GM19328 (cell line): Measurements from ENCODE around the gene AFF1.
"Not testable (repeated sequence)": the region's sequence is repeated elsewhere in the genome, so short reads cannot be mapped to it uniquely, and the experiment has no call there.

Experiments used
- ATAC-seq: cut with Tn5 transposase; IDR thresholded peaks from one replicate; pipeline ENCODE4 v1.9.1; 2021; ENCODE audit warnings: mild to moderate bottlenecking, moderate library complexity; ENCODE audit not compliant: unreplicated experiment

The AFF1 gene

DNA sequence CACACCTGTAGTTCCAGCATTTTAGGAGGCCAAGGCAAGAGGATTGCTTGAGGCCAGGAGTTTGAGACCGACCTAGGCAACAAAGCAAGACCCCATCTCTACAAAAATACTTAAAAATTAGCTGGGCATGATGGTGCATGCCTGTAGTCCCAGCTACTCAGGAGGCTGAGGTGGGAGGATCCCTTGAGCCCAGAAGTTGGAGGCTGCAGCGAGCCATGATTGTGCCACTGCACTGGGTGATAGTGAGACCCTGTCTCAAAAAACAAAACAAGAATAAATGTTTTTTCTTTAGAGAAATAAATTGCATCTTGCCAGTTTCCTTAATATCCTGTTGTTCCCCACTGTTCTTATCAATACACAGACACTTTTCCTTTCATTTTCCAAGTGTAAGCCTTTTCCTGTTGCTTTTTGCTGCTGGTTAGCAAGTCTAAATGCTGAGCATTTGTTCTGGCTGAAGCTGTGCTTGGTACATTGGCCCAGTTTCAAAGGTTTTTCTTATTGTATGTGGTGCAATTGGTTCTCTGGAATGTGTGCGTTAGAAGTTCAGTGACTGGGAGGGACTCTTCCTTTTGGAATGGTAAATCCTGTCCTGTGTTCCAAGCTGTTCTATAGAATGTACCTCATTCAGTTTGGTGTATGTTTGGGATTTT lies 98.2 kb downstream of the AFF1 start:
- no peak for ATAC-seq

DNA sequence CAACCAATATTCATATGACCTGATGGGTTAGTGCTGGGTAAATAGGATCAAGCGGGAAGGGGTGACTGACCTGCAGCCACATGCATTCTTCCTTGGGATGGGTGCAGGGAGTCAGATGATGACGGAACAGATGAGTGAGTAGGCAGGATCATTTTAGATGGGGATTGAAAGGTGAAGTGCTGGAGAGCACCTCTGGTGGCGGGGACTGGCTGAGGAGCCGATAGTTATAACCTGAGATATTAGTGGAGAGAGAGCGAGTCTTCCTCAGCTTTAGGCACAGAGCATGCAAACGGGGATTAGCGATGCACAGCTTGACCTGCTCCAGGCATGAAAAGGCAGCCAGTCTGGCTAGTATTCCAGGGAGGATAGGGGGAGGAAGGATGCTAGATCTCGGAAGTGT lies 99.1 kb downstream of the AFF1 start:
- ATAC-seq, result no peak

DNA sequence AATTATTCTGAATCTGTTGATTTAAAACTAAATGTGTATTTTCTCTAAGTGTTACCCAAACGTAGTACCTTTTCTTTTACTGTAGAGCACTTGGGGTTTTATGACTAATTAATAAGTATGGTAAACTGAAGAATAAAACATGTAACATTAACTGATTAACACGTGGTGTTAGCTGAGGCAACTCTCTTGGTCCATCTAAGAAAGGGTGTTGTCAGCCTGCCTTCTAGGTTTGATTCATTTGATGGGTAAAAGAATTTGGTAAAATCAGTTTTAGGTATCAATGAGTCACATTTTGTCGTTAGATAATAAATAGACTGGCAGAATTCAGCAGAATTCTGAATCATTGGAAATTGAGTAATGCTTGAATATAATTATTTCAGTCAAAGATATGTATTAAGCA lies 99.7 kb downstream of the AFF1 start:
- no peak for ATAC-seq

DNA sequence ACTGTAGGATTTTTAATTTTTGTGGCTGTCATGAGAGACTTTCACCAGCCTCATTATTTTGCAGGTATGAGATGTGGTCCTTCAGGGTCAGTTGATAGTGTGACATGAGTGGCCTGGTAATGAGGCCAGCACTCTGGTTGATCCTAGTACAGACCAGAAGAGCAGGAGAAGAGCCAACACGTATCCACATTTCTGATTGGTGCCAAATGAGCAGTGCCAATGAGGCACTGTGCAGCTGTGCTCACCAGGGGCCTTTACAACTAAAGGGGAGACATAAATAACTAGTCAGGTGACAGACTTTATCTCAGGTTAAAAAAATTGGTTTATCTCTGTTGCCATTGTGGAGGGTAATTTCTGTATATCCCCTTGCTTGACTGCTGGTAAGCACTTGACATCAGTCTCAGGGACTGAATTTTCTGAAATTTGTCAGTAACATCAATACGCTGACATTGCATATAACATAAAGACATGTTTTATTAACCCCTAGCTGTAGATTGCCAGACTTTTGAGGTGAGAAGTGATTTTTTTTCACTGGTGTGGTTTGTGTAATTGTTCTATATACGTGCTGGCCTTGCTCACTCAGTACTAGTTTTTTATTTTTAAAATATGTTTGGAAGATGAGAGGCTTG lies 101.2 kb downstream of the AFF1 start:
- ATAC-seq, result no peak

DNA sequence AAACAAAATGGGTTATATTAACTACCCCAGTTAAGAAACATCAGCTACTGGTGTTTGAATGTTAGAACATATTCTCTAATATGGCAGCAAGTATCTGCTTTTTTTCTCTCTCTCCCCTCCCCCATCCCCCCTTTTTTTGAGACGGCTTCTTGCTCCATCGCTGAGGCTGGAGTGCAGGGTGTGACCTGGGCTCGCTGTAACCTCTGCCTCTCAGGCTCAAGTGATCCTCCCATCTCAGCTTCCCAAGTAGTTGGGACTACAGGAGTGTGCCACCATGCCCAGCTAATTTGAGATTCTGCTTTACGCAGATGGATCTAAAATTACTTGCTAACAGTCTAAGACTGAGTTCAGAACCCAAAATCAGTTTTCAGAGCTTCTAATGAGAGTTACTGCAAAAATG lies 101.9 kb downstream of the AFF1 start:
- no peak for ATAC-seq

DNA sequence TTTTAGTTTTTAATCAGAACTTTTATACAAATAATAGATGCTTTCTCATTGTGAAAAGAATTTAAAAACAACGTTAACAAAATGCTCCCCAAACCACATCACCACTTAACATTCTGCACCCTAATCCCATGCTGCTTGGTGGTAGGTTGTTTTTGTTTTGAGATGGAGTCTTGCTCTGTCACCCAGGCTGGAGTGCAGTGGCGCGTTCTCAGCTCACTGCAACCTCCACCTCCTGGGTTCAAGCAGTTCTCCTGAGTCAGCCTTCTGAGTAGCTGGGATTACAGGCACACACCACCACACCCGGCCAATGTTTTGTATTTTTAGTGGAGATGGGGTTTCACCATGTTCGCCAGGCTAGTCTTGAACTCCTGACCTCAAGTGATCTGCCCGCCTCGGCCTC lies 102.4 kb downstream of the AFF1 start:
- not testable (repeated sequence) for ATAC-seq

DNA sequence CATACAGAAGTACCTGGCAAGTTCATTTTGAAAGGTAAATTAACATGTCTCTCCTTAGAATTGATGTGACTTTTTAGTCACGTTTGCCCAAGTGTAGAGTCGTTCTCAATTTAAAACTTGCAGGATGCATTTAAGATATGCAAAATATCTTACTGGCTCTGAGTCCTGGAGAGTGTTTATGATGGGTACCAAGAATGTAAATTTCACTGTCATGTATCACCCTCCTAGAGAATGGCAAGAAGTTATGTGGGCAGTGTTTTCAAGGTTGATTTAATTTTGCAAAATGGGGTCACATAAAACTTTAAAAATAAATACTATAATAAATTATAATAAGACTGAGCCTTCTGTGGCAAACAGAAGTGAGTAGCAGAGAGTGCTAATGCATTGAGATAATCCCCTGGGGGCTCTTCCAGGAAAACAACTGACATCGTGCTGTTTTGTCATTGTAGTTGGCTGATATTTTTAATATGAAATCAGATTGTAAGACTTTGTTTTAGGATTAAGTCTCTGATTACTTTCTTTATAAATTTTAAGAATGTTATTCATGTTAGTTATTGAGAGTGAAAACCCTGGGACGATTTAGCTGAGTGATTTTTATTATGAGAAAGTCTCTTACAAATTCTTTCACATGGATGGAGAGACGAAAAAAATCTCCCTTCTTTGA lies 103.0 kb downstream of the AFF1 start:
- ATAC-seq, result no peak

DNA sequence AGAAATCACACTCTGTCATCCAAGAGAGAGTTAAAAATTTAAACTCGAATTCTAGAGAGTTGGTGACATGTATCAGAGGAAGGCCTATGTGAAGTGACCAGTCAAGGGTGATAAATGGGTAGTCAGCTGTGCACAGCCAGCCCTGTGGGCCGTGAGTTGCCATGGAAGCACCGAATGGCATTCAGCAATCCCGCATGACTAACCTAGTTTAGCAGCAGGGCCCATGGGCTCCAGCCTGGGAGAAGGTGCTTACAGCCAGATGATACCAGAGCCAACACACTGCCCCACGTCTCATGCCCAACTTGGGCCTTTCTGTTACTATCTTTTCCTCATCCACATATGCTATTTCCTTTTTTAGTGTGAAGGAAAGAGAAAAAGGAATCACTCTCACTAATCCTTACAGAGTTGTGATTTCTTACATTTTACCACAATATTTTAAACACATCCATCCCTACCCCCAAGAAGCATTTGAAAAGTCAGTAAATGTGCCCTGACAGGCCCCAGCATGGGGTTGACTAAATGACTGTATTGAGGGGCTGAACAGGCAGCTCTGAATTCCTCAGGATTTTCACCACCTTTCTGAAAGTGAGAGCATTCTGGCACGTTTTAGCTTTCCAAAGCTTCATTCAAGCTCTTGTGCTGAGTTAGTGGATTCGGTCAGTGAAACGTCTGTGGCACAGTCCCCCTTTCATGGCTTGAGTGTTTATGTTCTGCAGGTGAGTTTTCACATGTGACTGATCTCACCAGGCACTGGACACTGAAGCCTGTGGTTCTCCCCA lies 104.2 kb downstream of the AFF1 start:
- no peak for ATAC-seq

DNA sequence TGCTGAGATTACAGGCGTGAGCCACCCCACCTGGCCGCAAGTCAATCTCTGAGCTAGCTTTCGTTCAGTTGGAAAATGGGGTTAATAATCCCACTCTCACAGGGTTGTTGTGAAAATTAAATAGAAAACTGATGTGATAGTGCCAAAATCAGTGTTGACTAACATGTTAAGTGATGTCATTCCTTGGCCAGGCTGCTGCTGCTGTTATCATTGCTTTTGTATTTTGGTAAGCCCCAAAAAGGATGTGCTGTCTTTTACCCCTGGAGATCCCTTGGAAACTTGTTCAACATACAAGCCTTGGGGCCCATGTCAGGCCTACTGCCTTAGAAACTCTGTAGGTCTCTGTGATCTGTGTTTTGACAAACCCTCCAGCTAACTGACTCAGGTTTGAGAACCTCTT lies 106.3 kb downstream of the AFF1 start:
- no peak for ATAC-seq

DNA sequence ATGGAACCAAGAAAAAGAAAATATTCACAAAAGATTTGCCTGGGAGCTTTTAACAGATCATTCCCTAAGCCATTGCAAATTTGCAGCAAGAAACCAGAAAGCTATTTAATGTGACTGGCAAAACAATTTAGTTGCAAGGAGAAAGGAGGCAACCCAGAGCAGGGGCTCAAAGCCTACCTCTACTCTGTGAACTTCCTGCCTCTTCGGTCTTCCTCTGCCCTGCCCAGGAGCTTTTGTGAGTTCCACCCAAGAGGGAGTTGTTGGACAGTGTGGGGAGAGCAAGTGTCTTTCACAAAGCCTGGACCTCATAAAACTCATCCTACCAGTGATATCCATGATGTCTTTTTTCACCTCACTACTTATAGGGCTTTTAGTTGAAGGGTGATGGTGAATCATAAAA lies 107.4 kb downstream of the AFF1 start:
- ATAC-seq, result no peak

DNA sequence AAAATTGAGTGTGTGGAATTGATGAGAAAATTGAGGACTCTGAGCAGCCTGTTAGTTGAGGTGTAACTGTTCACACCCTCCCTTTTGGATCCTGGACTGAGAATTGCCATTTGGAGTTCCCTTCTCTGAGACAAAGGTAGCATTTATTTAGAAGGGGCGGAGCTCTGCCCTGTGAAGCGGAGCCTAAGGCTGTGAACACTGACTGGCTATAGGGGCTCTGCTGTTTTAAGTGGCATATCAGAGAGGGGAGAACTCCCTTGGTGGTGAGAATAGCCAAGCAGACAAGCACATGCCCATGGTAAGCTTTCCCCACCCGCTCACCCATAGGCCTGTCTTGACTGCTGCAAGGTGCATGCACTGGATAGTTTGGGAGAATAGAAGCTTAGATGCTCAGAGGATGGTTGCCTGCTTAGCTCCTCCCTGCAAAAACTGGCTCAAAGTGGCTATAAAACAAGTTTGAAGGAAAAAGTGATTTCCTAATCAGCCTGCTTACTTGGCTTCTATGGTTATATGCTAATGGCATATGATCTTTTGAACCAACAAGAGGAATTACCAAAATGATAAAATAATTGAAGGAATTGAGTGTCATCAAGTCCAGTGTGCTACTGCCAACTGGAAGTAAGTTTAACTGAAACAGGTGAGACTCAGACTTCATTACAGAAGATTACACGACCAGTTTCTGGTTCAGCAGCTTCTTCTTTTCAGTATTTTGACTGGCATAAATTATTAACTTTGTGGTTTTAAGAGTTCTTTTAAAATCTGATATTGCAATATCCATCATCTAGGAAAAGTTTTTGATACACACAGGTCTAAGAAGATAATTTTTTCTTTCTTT lies 108.4 kb downstream of the AFF1 start:
- ATAC-seq, result no peak

DNA sequence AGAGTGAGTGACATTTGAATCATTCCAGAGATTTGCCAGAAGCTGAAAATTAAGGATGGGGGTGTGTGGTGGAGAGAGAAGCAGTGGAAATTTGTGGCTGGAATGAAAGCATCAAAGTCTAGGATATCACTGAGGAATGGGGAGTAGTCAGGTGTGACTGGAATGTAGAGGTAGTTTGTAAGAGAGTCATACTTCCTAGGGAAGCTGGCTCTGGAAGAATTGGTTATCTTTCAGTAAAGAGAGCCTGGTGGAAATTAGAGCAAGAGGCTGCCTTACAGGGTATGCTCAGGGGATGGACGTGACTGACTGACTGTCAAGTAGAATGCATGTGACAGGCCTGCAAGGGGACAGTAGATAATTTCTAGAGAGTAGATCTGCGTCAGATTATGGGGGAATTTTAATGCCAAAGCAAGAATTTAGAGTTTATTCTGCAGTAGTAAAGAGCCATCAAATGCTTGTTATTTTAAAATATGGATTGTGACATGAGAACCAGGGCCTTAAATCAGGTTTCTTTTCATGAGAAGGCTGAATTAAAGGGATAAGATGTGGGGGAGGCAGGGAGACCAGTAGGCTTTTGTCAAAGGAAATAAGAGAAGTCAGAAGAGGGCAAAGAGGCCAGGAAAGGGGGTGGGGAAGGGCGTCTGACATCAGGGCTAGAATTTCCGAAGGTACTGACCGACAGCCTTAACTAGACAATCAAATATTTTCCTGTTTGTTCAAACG lies 109.9 kb downstream of the AFF1 start:
- ATAC-seq, result no peak

DNA sequence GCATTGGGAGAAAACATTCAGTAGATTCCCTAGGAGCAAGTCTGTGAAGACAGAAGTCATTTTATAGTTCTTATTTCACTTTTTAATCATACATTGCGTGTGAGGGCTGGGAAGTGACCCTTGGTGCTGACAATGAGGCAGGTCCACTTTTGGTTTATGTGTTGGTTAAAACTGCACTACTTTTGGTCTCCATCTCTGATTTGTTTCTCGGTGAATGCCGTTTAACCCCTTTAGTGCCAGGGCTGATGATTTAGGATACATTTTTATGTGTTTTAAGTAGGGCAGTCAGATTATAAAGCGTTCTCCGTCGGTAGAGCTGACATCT lies 110.4 kb downstream of the AFF1 start:
- ATAC-seq, result no peak

DNA sequence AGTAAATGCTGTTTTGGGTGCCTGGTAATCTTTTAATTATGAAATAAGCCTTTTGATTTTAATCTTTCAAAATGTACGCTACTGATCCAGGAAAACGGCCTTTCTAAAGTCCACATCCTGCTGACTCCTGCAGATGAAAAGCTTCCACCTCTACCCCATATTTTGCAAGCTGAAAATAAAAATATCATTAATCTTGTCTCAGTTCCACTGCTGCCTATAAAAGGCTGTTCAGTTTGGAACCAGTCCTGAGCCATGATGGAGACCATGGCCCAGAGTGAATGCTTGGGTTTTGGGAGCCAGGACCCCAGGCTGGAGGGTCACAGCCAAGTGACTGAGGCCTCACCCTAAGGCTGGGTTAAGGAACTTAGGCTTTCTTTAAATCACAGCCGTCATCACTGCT lies 110.8 kb downstream of the AFF1 start:
- ATAC-seq, result no peak

DNA sequence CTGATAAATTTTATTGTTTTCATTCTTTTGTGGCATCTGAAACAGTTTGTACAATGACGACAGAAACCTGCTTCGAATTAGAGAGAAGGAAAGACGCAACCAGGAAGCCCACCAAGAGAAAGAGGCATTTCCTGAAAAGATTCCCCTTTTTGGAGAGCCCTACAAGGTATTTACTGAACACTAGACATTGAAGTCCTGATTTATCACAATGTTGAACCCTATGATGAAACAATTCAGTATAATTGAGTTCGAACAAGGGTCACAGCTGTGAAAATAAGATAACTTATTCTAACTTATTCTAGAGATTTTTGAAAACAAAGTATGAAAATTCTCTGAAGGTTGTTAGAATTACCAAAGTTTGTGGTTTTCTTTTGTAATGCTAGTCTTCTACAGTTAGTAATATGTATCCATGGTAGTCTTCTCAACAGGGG lies 111.3 kb downstream of the AFF1 start:
- ATAC-seq, result no peak

DNA sequence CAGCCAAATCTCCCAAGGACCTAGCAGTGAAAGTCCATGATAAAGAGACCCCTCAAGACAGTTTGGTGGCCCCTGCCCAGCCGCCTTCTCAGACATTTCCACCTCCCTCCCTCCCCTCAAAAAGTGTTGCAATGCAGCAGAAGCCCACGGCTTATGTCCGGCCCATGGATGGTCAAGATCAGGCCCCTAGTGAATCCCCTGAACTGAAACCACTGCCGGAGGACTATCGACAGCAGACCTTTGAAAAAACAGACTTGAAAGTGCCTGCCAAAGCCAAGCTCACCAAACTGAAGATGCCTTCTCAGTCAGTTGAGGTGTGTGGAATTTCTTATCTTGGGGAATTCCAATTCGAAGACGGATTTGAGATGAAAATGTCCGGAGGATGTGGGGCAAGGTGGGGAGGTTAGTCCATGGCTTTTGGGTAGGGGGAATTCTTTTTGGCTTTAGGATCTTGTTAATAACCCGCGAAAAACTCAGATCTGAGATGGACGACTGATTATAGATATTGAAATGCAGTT lies 112.5 kb downstream of the AFF1 start:
- no peak for ATAC-seq

DNA sequence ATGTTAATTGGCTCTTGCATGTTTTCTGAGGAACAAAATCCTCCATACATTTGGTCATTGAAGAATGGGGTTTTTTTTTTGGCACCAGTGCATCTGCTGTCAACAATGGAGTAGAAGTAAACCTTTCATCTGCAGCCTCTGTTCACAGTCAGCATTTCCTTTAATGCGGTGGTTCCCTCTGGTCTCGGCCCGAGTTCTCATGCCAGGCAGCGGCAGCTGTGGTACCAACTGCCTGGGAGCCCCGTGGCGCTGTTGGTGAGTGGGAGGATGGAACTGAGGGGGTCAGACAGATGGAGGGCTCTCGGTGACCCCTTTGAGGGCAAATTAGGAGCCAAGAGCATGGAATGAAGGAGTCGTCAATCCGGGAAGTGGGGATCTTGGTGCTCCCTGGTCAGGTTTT lies 114.7 kb downstream of the AFF1 start:
- ATAC-seq, result no peak

DNA sequence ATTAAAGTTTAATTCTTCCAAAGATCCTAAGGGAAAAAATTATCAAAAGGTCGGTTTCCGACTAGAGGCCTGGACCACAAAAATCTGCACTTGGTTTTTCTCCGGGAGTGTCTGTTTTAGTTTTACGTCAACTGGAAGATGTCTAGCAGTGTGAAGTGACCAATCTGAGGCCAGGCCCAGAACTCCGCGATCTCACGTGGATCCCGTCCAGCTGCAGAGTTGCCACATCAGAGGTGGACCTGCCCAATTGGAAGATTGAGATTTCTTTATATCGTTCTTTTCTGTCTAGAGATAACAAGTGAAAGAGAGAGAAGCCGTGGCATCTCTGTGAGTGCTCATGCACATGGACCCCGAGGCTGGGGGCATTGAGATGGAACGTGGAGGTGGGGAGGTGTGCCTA lies 115.8 kb downstream of the AFF1 start:
- no peak for ATAC-seq

DNA sequence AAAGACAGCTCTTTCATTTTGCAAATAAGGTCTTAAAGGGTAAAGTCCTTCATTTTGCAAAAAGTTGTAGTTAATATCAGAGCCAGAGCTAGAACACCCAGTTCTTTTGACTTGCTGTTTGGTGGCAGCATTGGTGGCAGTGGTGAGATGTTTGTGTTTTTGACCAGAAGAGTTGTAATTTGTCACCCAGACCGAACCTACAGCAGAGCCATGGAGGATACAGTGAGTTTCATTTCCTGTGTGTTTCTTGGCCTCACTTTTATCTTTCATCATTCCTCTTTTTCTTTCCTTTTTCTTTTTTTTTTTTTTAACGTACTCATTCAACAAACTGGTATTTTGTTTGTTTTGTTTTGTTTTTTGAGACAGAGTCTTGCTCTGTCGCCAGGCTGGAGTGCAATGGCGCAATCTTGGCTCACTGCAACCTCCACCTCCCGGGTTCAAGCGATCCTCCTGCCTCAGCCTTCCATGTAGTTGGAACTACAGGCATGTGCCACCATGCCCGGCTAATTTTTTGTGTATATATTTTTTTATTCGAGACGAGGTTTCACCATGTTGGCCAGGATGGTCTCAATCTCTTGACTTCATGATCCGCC lies 116.4 kb downstream of the AFF1 start:
- ATAC-seq, result no peak

DNA sequence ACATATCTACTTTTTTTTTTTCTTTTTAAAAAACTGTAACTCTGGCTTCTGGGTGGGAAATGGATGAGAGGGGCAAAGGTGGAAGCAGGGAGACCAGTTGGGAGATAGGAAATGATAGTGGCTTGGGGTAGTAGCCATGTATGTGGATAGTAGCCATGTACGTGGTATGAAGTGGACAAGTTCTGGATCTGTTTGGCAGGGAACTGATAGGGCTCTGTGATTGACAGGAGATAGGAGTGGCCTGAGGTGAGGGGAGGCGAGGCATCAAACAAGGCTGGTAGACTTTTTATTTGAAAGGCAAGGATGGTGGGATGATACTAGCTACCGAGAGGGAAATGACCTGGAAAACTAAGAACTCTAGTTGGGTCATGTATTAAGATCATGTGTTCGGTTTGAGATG lies 117.8 kb downstream of the AFF1 start:
- ATAC-seq, result no peak
